ENCODE data around the gene PIK3R3. TPM values are rescaled to one million over a fixed set of nuclear protein-coding genes. Genes with fewer than 3 reads are reported as not detected.
A peak's percentile ranks its signal among the peaks of the same experiment; 100 is the strongest.

Gene PIK3R3
- total and polyA plus RNA-seq, 7 donors = 6.7 to 24.2 (median 17.4) TPM

DNA sequence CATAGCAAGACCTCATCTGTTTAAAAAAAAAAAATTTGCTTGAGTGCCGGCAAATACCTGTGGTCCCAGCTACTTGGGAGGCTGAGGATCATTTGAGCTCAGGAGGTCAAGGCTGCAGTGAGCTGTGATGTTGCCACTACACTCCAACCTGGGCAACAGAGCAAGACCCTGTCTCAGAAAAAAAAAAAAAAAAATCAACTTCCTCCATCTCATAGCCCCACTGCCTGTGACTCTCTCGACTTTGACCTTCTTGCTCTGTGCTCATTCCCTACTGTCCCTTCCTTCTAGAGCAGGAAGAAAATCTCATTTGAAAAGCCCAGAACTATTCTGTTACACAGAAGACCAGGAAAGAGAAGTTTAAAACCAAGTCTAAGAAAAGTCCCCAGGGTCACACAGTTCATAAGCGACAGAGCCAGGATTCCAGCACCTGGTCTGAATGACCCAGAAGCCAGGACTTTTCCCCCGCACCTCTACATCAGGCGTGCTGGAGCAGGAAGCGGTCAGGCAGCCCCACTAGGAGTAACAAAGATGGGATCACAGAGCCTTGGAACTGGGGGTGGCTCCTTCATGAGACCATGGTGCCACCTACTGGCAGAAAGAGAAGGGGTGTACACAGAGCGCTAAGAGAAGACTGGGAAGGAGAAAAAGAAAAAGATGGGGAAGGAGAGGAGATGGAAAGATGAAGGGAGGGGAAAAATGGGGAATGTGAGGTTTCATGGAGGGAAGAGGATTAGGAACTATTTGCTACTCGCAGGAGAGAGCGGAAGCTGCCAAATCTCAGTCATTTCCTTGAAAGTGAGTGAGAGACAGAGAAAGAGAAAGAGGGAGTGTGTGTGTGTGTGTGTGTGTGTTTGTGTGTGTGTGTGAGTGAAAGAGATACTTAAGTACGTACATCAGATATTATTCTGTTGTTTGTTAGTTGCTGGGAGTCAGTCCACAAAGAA is 47.0 kb upstream of the PIK3R3 start:
- H3K27me3 ChIP-seq (ENCODE audit: insufficient read depth in 3 of 3, low read length in 2 of 3) = no peaks in the 10 kb centered on the region
- H3K4me1 ChIP-seq = peaks cover 35% of the 10 kb centered on the region
- WGBS, 3 donors = 9 to 14% (median 12%) methylated on average over 10 of the region's 10 CpGs
- no peaks in the 10 kb centered on the region for H3K36me3 ChIP-seq (ENCODE audit: insufficient read depth in 1 of 2, low read depth in 1 of 2)
- ATAC-seq (peak; percentile 66 to 74 (median 70)), DNase-seq (peak; percentile 62 to 79)
- intact Hi-C loops (cut with DNase I) = loop anchor here (1.0 kb wide), 1 partner anchor 142 kb away; no protein-coding TSS in a partner anchor
- TF ChIP-seq, protein P1, sequence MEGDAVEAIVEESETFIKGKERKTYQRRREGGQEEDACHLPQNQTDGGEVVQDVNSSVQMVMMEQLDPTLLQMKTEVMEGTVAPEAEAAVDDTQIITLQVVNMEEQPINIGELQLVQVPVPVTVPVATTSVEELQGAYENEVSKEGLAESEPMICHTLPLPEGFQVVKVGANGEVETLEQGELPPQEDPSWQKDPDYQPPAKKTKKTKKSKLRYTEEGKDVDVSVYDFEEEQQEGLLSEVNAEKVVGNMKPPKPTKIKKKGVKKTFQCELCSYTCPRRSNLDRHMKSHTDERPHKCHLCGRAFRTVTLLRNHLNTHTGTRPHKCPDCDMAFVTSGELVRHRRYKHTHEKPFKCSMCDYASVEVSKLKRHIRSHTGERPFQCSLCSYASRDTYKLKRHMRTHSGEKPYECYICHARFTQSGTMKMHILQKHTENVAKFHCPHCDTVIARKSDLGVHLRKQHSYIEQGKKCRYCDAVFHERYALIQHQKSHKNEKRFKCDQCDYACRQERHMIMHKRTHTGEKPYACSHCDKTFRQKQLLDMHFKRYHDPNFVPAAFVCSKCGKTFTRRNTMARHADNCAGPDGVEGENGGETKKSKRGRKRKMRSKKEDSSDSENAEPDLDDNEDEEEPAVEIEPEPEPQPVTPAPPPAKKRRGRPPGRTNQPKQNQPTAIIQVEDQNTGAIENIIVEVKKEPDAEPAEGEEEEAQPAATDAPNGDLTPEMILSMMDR (IDR thresholded peaks at IDR 0.05) = peak; percentile 91
- H3K4me3 ChIP-seq = peak overlapping the region; percentile 28
- no peaks in the 10 kb centered on the region for H3K9me3 ChIP-seq
- peak overlapping the region; percentile 63 for H3K27ac ChIP-seq

DNA sequence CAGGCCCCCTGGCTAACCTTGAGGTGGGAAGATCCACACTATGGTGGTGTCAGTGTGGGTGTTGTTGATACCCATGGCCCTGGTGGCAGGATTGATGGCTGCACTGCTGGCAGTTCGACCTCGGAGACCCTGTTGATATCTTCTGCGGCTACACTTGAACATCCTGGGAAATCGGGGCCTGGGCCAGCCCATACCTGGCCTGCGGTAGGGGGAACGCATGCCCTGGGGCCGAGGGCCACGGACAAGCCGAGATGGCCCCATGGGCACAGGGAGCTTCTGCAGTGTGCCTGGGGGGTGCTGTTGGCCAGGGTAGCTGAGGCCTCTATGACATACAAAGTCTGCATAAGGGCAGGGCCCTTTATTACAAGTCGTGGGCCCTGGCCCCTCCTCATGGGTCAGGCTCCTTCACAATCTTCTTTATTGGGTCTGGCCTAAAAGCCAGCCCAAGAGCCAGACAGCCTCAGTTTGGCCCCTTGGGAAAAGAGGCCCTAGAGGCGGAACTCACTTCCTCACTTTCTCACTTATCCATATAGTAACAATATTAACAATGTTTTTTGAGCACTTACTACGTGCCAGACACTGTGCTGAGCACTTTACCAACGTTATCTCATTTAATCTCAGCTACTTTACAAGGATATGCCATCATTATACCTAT is 43.9 kb upstream of the PIK3R3 start, which contains the start of gene P3R3URF:
Gene P3R3URF (minus strand): TSS at position 278 of the 655 bp plus-strand sequence. CDS start 17 bp downstream, at position 261.
- no peak for DNase-seq
- H3K9me3 ChIP-seq = no peaks in the 10 kb centered on the region
- TF ChIP-seq, protein P1 (IDR thresholded peaks at IDR 0.05) = no peak
- no peak within 1 kb of the TSS for H3K4me3 ChIP-seq
- H3K27me3 ChIP-seq (ENCODE audit: insufficient read depth in 3 of 3, low read length in 2 of 3) = no peaks in the 10 kb centered on the region
- ATAC-seq = no peak
- 86 to 90% (median 89%) methylated on average over 13 of the region's 13 CpGs for WGBS, 3 donors
- peaks cover 40% of the 10 kb centered on the region for H3K4me1 ChIP-seq
- intact Hi-C loops (cut with DNase I) = no loop called here
- H3K27ac ChIP-seq = peak within 1 kb of the TSS; percentile 47
- no peaks in the 10 kb centered on the region for H3K36me3 ChIP-seq (ENCODE audit: insufficient read depth in 1 of 2, low read depth in 1 of 2)

DNA sequence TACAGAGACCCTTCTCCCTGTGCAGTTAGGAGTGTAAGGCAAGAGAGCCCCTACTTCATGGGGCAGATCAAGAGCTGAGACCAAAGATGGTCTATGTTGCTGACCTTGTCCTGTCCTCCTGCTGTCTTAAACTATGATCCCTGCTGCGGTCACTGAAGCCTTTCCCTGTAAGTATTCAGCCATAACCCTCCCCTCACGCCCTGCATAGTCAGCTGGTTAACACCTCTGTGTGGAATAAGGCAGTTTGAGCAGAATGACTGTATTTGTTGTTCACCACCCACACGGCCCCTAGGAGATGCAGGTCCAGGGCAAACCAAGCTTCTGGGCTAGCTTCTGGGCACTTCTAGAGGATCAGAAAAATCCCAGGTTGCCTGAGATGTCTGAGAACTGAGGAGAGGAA is 42.8 kb upstream of the PIK3R3 start:
- Histone ChIP-seq H3K27ac (peak overlapping the region; percentile 47), H3K4me3 (no peak overlapping the region), H3K36me3 (ENCODE audit: insufficient read depth in 1 of 2, low read depth in 1 of 2) (no peaks in the 10 kb centered on the region), H3K27me3 (ENCODE audit: insufficient read depth in 3 of 3, low read length in 2 of 3) (no peaks in the 10 kb centered on the region), H3K9me3 (no peaks in the 10 kb centered on the region), H3K4me1 (peaks cover 43% of the 10 kb centered on the region)
- DNase-seq (no peak), ATAC-seq (no peak)
- TF ChIP-seq, protein P1 (IDR thresholded peaks at IDR 0.05) = no peak
- intact Hi-C loops (cut with DNase I) = loop anchor here in 1 of 2 donors (2.0 kb wide), 1 partner anchor 42 kb away; the partner anchor contains the start of gene PIK3R3
- 72 to 80% (median 77%) methylated on average over 3 of the region's 3 CpGs for WGBS, 3 donors

DNA sequence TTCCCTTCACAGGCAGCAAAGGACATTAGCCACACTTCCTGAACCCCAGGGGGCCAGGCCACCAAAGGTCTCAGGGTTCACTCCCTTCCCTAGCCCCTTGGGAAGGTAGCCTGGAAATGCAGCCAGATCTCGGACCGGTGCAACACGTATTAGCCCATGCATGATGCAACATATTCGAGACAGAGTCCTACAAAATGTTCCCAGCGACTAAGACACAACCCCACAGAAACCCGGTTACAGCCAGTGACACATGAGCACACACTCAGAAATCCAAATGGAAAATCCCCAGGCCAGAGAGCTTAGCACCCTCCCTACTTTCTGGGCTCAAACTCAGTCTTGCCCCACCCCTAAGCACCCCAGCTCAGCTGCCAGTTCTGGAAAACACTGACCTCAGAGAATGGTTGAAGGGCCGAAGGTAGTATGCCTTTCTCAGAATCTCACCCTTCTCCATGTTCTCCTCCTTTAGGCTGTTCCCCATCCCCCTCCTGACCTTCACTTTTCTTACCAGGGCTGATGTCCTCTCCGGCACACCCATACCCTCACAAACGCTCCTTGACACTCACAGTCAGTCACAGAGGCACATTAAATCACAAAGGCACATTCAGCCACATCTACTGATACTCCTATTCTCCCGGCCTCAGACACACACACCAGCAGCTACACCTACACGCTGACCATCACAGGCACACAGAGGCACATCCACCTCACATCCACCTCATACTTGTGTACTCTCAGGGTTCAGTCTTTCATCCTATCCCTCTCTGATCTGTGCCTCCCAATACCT is 42.2 kb upstream of the PIK3R3 start, which contains the start of gene TSPAN1:
Gene TSPAN1 (plus strand): TSS at position 640 of the 784 bp plus-strand sequence. CDS start 6,021 bp downstream, outside the sequence.
- H3K4me3 ChIP-seq = peak within 1 kb of the TSS; percentile 0

More for the DNA sequence above, 42.2 kb upstream of the PIK3R3 start, which contains the start of gene TSPAN1:
- no peaks in the 10 kb centered on the region for H3K36me3 ChIP-seq (ENCODE audit: insufficient read depth in 1 of 2, low read depth in 1 of 2)
- TF ChIP-seq, protein P1 (IDR thresholded peaks at IDR 0.05) = no peak
- H3K27me3 ChIP-seq (ENCODE audit: insufficient read depth in 3 of 3, low read length in 2 of 3) = no peaks in the 10 kb centered on the region
- intact Hi-C loops (cut with DNase I) = loop anchor here in 1 of 2 donors (2.0 kb wide), 1 partner anchor 42 kb away; the partner anchor contains the start of gene PIK3R3
- ATAC-seq (peak; percentile 64 to 85 (median 83)), DNase-seq (peak; percentile 50 to 79)
- H3K27ac ChIP-seq = peak within 1 kb of the TSS; percentile 47
- no peaks in the 10 kb centered on the region for H3K9me3 ChIP-seq
- peaks cover 42% of the 10 kb centered on the region for H3K4me1 ChIP-seq
- 19 to 26% (median 20%) methylated on average over 11 of the region's 11 CpGs for WGBS, 3 donors

All from psoas muscle (tissue), 8 donors.